GM12878 (cell line): Measurements from ENCODE around the gene DDX39B. TPM values are rescaled to one million over a fixed set of nuclear protein-coding genes. Genes with fewer than 3 reads are reported as not detected.

Experiments used
- BCL11A ChIP-seq: IDR thresholded peaks from 2 replicates; pipeline ENCODE4 v1.6.1; 2011; ENCODE audit warnings: low read depth, low read length
- BRCA1 ChIP-seq: IDR thresholded peaks from 2 replicates; pipeline ENCODE4 v1.6.1; 2011; ENCODE audit warnings: low read depth, low read length, improper control_type of control experiment
- CBX5 ChIP-seq: sonication (generic); IDR thresholded peaks from 2 replicates; pipeline ENCODE4 v1.6.1; 2016; ENCODE audit warnings: low read depth, moderate library complexity, mild to moderate bottlenecking, inconsistent platforms
- CEBPB ChIP-seq, 2 experiments: fragments of 150-350 bp in 1 of 2; IDR thresholded peaks; 2 replicates each; pipeline ENCODE4 v1.6.1; 2012 to 2014; ENCODE audit warnings: low read depth in 2 of 2, low read length in 2 of 2, borderline replicate concordance in 1 of 2, inconsistent platforms in 1 of 2
- CREB1 ChIP-seq: IDR thresholded peaks from 2 replicates; pipeline ENCODE4 v1.6.1; 2012; ENCODE audit warnings: low read depth, mild to moderate bottlenecking, inconsistent platforms
- ELK1 ChIP-seq: IDR thresholded peaks from 2 replicates; pipeline ENCODE4 v1.6.1; 2012; ENCODE audit warnings: low read depth, low read length, improper control_type of control experiment
- GABPA ChIP-seq: IDR thresholded peaks from 2 replicates; pipeline ENCODE4 v1.6.1; 2014; ENCODE audit warnings: antibody characterized with exemption, low read depth, mild to moderate bottlenecking, inconsistent platforms
- NFXL1 ChIP-seq: fragments of 450-650 bp; IDR thresholded peaks from 2 replicates; pipeline ENCODE4 v1.6.1; 2017; ENCODE audit warnings: antibody characterized with exemption, mild to moderate bottlenecking, borderline replicate concordance
- NR2C2 ChIP-seq: IDR thresholded peaks from 2 replicates; pipeline ENCODE4 v1.6.1; 2011; ENCODE audit warnings: borderline replicate concordance, low read depth; ENCODE audit not compliant: control insufficient read depth, insufficient read length
- PBX3 ChIP-seq: IDR thresholded peaks from 2 replicates; pipeline ENCODE4 v1.6.1; 2011; ENCODE audit warnings: mild to moderate bottlenecking, low read depth, low read length, moderate library complexity; ENCODE audit not compliant: insufficient replicate concordance
- PKNOX1 ChIP-seq: fragments of 450-650 bp; IDR thresholded peaks from 2 replicates; pipeline ENCODE4 v1.6.1; 2016; ENCODE audit warnings: mild to moderate bottlenecking
- PRDM15 ChIP-seq: fragments of 450-650 bp; formaldehyde crosslinking; IDR thresholded peaks from 2 replicates; pipeline ENCODE4 v1.4.0; 2020; ENCODE audit warnings: mild to moderate bottlenecking, moderate library complexity
- RAD21 ChIP-seq: IDR thresholded peaks from 2 replicates; pipeline ENCODE4 v1.6.1; 2011; ENCODE audit warnings: mild to moderate bottlenecking, low read depth, low read length, moderate library complexity; ENCODE audit not compliant: insufficient read depth
- RELA ChIP-seq: fragments of 450-650 bp; IDR thresholded peaks from 2 replicates; pipeline ENCODE4 v1.8.0; 2014; ENCODE audit warnings: borderline replicate concordance; ENCODE audit not compliant: partially characterized antibody
- RFX5 ChIP-seq: IDR thresholded peaks from 2 replicates; pipeline ENCODE4 v1.6.1; 2011; ENCODE audit warnings: low read depth, low read length, improper control_type of control experiment
- SMC3 ChIP-seq: IDR thresholded peaks from 2 replicates; pipeline ENCODE4 v1.6.1; 2011; ENCODE audit warnings: low read length, improper control_type of control experiment, borderline replicate concordance
- SPI1 ChIP-seq: IDR thresholded peaks from 2 replicates; pipeline ENCODE4 v1.6.1; 2011; ENCODE audit warnings: low read depth, mild to moderate bottlenecking, low read length, moderate library complexity, borderline replicate concordance; ENCODE audit not compliant: insufficient read depth
- SREBF1 ChIP-seq: IDR thresholded peaks from 2 replicates; pipeline ENCODE4 v1.6.1; 2012; ENCODE audit warnings: mild to moderate bottlenecking, low read length
- SRF ChIP-seq, 2 experiments: IDR thresholded peaks; 2 replicates each; pipeline ENCODE4 v1.6.1; 2011; ENCODE audit warnings: low read depth in 2 of 2, low read length in 2 of 2, mild to moderate bottlenecking in 1 of 2, moderate library complexity in 1 of 2
- SUZ12 ChIP-seq: fragments of 200-600 bp; sonication (generic); IDR thresholded peaks from one replicate; pipeline ENCODE4 v1.6.1; 2018; ENCODE audit warnings: antibody characterized with exemption, mild to moderate bottlenecking; ENCODE audit not compliant: unreplicated experiment
- TBL1XR1 ChIP-seq: IDR thresholded peaks from 2 replicates; pipeline ENCODE4 v1.6.1; 2012; ENCODE audit warnings: low read depth, low read length, improper control_type of control experiment
- USF2 ChIP-seq: IDR thresholded peaks from 2 replicates; pipeline ENCODE4 v1.6.1; 2011; ENCODE audit warnings: low read depth, low read length, improper control_type of control experiment, borderline replicate concordance
- YBX1 ChIP-seq: fragments of 450-650 bp; IDR thresholded peaks from 2 replicates; pipeline ENCODE4 v1.6.1; 2016; ENCODE audit warnings: antibody characterized with exemption
- ZNF217 ChIP-seq: fragments of 450-650 bp; IDR thresholded peaks from 2 replicates; pipeline ENCODE4 v1.6.1; 2017; ENCODE audit warnings: antibody characterized with exemption, mild to moderate bottlenecking
- polyA plus RNA-seq, 11 experiments: library from polyadenylated mRNA; depleted of rRNA in 4 of 11; unstranded in 6 of 11; stranded (reverse) in 5 of 11; fragments of >200 nt; fragmentation: Nextera tagmentation in 4 of 11; fragmentation: Illumina TruSeq in 1 of 11; extraction: Ambion mirVana in 4 of 11; extraction: Trizol in 1 of 11; gene quantifications; 1 replicate in 1 of 11; 2 replicates in 10 of 11; pipeline versions ENCODE4 v1.2.1 to v1.2.3, GENCODE V29; 2011 to 2016; ENCODE audit warnings: inconsistent platforms in 2 of 11, missing spikeins in 2 of 11, low read depth in 1 of 11
- total RNA-seq, 4 experiments: library from RNA; depleted of rRNA in 3 of 4; stranded (reverse); fragments of >200 nt in 3 of 4; fragmentation: Illumina TruSeq in 1 of 4; extraction: Trizol in 1 of 4; gene quantifications; 2 replicates each; pipeline versions ENCODE4 v1.2.1 to v1.2.3, GENCODE V29; 2013 to 2021

The DDX39B gene
- total and polyA plus RNA-seq, 10 of the 15 experiments (the other 5 are each of a cell fraction or from before 2014, with no cell fraction given): 271 to 661 (median 330) TPM

- TF ChIP-seq USF2 (no peak), PKNOX1 (no peak), YBX1 (no peak), ELK1 (no peak), CEBPB (IDR thresholded peaks at IDR 0.05; ENCODE audit: borderline replicate concordance in 1 of 2, low read depth in 2 of 2, low read length in 2 of 2) (no peak), PRDM15 (CRISPR knock-in tag) (no peak), GABPA (no peak), SPI1 (no peak), BCL11A (0 out of 2 replicates have a peak, but pooled peaks have one; percentile 25), PBX3 (no peak), CBX5 (no peak), NR2C2 (no peak), NFXL1 (no peak), CREB1 (no peak), SRF (IDR thresholded peaks at IDR 0.05; ENCODE audit: low read depth in 2 of 2, low read length in 2 of 2) (no peak), SUZ12 (no peak), TBL1XR1 (no peak), RAD21 (peak; percentile 67), ZNF217 (no peak), SMC3 (peak; percentile 63), RFX5 (no peak), BRCA1 (no peak), SREBF1 (no peak), RELA (no peak)
These were observed 39.1 kb upstream of the DDX39B start (continued) for GRCh38 chr6:31580807-31581433.
